HL-60 (cell line): Measurements from ENCODE around the gene TNFAIP8.

Experiments used
- DNase-seq, 2 experiments: peaks; one replicate each; pipeline ENCODE4 v3.0.0-alpha.2; 2010 to 2020; ENCODE audit warnings: low read depth in 1 of 2, low spot score in 1 of 2
- H3K27ac ChIP-seq: fragments of 250-450 bp; sonication (Bioruptor Pico); replicated peaks from 2 replicates; pipeline ENCODE4 v1.5.1; 2020; ENCODE audit warnings: mild to moderate bottlenecking, moderate library complexity
- H3K27me3 ChIP-seq: fragments of 250-450 bp; sonication (Bioruptor Pico); 2 replicates; pipeline ENCODE4 v1.5.1; 2021; ENCODE audit warnings: mild to moderate bottlenecking, moderate library complexity; ENCODE audit not compliant: insufficient read depth, poor library complexity, severe bottlenecking
- H3K4me3 ChIP-seq: replicated peaks from 2 replicates; pipeline ENCODE4 v1.5.1; 2011; ENCODE audit warnings: mild to moderate bottlenecking, control low read depth, low read length; ENCODE audit not compliant: insufficient read depth
- CTCF ChIP-seq: IDR thresholded peaks from one replicate; pipeline ENCODE4 v1.5.1; 2011; ENCODE audit warnings: low read length, control low read depth, inconsistent platforms; ENCODE audit not compliant: insufficient read depth
- GABPA ChIP-seq: IDR thresholded peaks from 2 replicates; pipeline ENCODE4 v1.6.1; 2012; ENCODE audit warnings: low read depth
- POLR2AphosphoS5 ChIP-seq: IDR thresholded peaks from 2 replicates; pipeline ENCODE4 v1.6.1; 2012; ENCODE audit warnings: low read depth
- REST ChIP-seq: IDR thresholded peaks from 2 replicates; pipeline ENCODE4 v1.6.1; 2012; ENCODE audit warnings: low read depth; ENCODE audit not compliant: insufficient replicate concordance
- SPI1 ChIP-seq: IDR thresholded peaks from 2 replicates; pipeline ENCODE4 v1.6.1; 2012; ENCODE audit warnings: low read depth, mild to moderate bottlenecking, borderline replicate concordance

Gene TNFAIP8

GRCh38 chr5:119417891-119418605 is 62.2 kb downstream of the TNFAIP8 start:
- DNase-seq, result peak in 1 of 2 experiments; percentile 11
- Histone ChIP-seq H3K4me3 (no peak overlapping the region), H3K27ac (peak overlapping the region; percentile 27; the same call in 1 of the 2 replicates), H3K27me3 (no peaks in the 10 kb centered on the region)
- TF ChIP-seq GABPA (no peak), SPI1 (no peak), CTCF (no peak), POLR2AphosphoS5 (no peak), REST (no peak)

GRCh38 chr5:119418606-119419100 is 62.8 kb downstream of the TNFAIP8 start:
- 0 out of 2 replicates have a peak overlapping the region, but pooled peaks have one; percentile 27 for H3K27ac ChIP-seq
- DNase-seq, result no peak
- TF ChIP-seq GABPA, result no peak
- no peak for TF ChIP-seq CTCF
- no peak for TF ChIP-seq REST
- TF ChIP-seq POLR2AphosphoS5, result no peak
- no peak for TF ChIP-seq SPI1
- H3K4me3 ChIP-seq, result no peak overlapping the region
- H3K27me3 ChIP-seq, result no peaks in the 10 kb centered on the region

GRCh38 chr5:119420169-119420568 is 64.3 kb downstream of the TNFAIP8 start:
- DNase-seq, result peak in 1 of 2 experiments; percentile 36
- TF ChIP-seq POLR2AphosphoS5 (no peak), SPI1 (no peak), REST (no peak), GABPA (no peak), CTCF (no peak)
- peak overlapping the region; percentile 84 for H3K27ac ChIP-seq
- H3K27me3 ChIP-seq, result no peaks in the 10 kb centered on the region
- H3K4me3 ChIP-seq, result no peak overlapping the region
